NT2/D1 (cell line): ENCODE results near the gene IGFBPL1.

Experiments used
- SUZ12 ChIP-seq: IDR thresholded peaks from 2 replicates; pipeline ENCODE4 v1.6.1; 2011; ENCODE audit not compliant: insufficient read length, insufficient read depth; ENCODE audit errors: extremely low read depth
- YY1 ChIP-seq: IDR thresholded peaks from 2 replicates; pipeline ENCODE4 v1.6.1; 2011; ENCODE audit not compliant: insufficient read length, insufficient read depth

- TF ChIP-seq YY1: no peak
- TF ChIP-seq SUZ12: no peak
These were observed 23.4 kb upstream of the IGFBPL1 start for GRCh38 chr9:38447703-38448102.
